IMR-90 (cell line): ENCODE measurements around the gene ARID5A. TPM values are rescaled to one million over a fixed set of nuclear protein-coding genes. Genes with fewer than 3 reads are reported as not detected.

Source experiments
- ATAC-seq: fragments of 200-7000 bp; cut with Tn5 transposase; 2 replicates; pipeline ENCODE4 v1.9.1; 2020; ENCODE audit warnings: low read depth, mild to moderate bottlenecking, moderate library complexity
- BruUV-seq: library from RNA; stranded (reverse); fragments of 400-500 nt; replicated peaks from 2 replicates; lab custom pipeline; 2021; lab: Mats Ljungman, UMichigan
- CTCF ChIA-PET: fragments of 300-600 bp; formaldehyde crosslinking; extraction: SDS; loops from one replicate; lab custom pipeline; 2021; ENCODE audit warnings: antibody characterized with exemption; lab: Yijun Ruan, JAX
- POLR2A ChIA-PET: fragments of 300-600 bp; sonication (Branson Sonifier 250); formaldehyde crosslinking; loops from one replicate; lab custom pipeline; 2022; ENCODE audit warnings: antibody characterized with exemption; ENCODE audit not compliant: unreplicated experiment; lab: Charles Lee
- DNase-seq: peaks from one replicate; pipeline ENCODE4 v3.0.0; 2013
- H2AFZ ChIP-seq: replicated peaks from 2 replicates; pipeline ENCODE3; 2013; ENCODE audit warnings: low read length, mild to moderate bottlenecking; ENCODE audit not compliant: poor library complexity
- H2AK5ac ChIP-seq: 2 replicates; pipeline ENCODE4 v1.6.1; 2013; ENCODE audit warnings: low read depth, low read length, inconsistent platforms
- H2AK9ac ChIP-seq: replicated peaks from 2 replicates; pipeline ENCODE3; 2013; ENCODE audit warnings: mild to moderate bottlenecking, low read depth, low read length, moderate library complexity; ENCODE audit not compliant: poor library complexity
- H2BK120ac ChIP-seq: 2 replicates; pipeline ENCODE4 v1.6.1; 2013; ENCODE audit warnings: low read depth, low read length, inconsistent platforms
- H2BK15ac ChIP-seq: 3 replicates; pipeline ENCODE4 v1.6.1; 2013; ENCODE audit warnings: low read depth, low read length, inconsistent platforms
- H2BK20ac ChIP-seq: 2 replicates; pipeline ENCODE4 v1.6.1; 2013; ENCODE audit warnings: low read depth, mild to moderate bottlenecking, inconsistent platforms, low read length, moderate library complexity
- H2BK5ac ChIP-seq: 2 replicates; pipeline ENCODE4 v1.6.1; 2013; ENCODE audit warnings: mild to moderate bottlenecking, low read depth, low read length, inconsistent platforms; ENCODE audit not compliant: poor library complexity, severe bottlenecking
- H3K14ac ChIP-seq: replicated peaks from 2 replicates; pipeline ENCODE4 v1.6.1; 2013; ENCODE audit warnings: low read depth, low read length, inconsistent platforms
- H3K18ac ChIP-seq: 2 replicates; pipeline ENCODE4 v1.6.1; 2013; ENCODE audit warnings: low read depth, low read length, control low read depth
- H3K23ac ChIP-seq: 2 replicates; pipeline ENCODE4 v1.6.1; 2013; ENCODE audit warnings: low read depth, low read length, inconsistent platforms
- H3K27ac ChIP-seq: 2 replicates; pipeline ENCODE4 v1.5.1; 2013; ENCODE audit warnings: mild to moderate bottlenecking, control low read depth, low read length; ENCODE audit not compliant: insufficient read depth
- H3K27me3 ChIP-seq: 2 replicates; pipeline ENCODE4 v1.6.1; 2013; ENCODE audit warnings: low read length; ENCODE audit not compliant: control insufficient read depth, insufficient read depth
- H3K36me3 ChIP-seq: 2 replicates; pipeline ENCODE4 v1.6.1; 2013; ENCODE audit warnings: low read length, mixed read lengths; ENCODE audit not compliant: control insufficient read depth, insufficient read depth
- H3K4ac ChIP-seq: 2 replicates; pipeline ENCODE4 v1.6.1; 2013; ENCODE audit warnings: low read depth, low read length, inconsistent platforms
- H3K4me1 ChIP-seq: 2 replicates; pipeline ENCODE4 v1.6.1; 2013; ENCODE audit warnings: low read length, mixed read lengths; ENCODE audit not compliant: control insufficient read depth, insufficient read depth
- H3K4me2 ChIP-seq: 2 replicates; pipeline ENCODE4 v1.6.1; 2013; ENCODE audit warnings: low read depth, mild to moderate bottlenecking, control low read depth, low read length, moderate library complexity
- H3K4me3 ChIP-seq: 2 replicates; pipeline ENCODE4 v1.5.1; 2013; ENCODE audit warnings: low read depth, mild to moderate bottlenecking, control low read depth, low read length, moderate library complexity; ENCODE audit not compliant: insufficient read depth
- H3K56ac ChIP-seq: 2 replicates; pipeline ENCODE4 v1.6.1; 2013; ENCODE audit warnings: low read length, inconsistent platforms; ENCODE audit not compliant: insufficient read depth; ENCODE audit errors: extremely low read depth
- H3K79me1 ChIP-seq, 2 experiments: 2 replicates each; pipeline ENCODE4 v1.6.1; 2013; ENCODE audit warnings: low read length in 2 of 2, inconsistent platforms in 1 of 2, low read depth in 1 of 2
- H3K9ac ChIP-seq: 2 replicates; pipeline ENCODE4 v1.6.1; 2013; ENCODE audit warnings: low read depth, low read length, control low read depth
- H3K9me1 ChIP-seq: 2 replicates; pipeline ENCODE4 v1.6.1; 2013; ENCODE audit warnings: low read length, inconsistent platforms; ENCODE audit not compliant: insufficient read depth
- H3K9me3 ChIP-seq: 2 replicates; pipeline ENCODE4 v1.6.1; 2013; ENCODE audit warnings: low read length; ENCODE audit not compliant: control insufficient read depth, insufficient read depth
- H4K20me1 ChIP-seq: 2 replicates; pipeline ENCODE4 v1.6.1; 2013; ENCODE audit warnings: low read length, inconsistent platforms; ENCODE audit not compliant: insufficient read depth
- H4K5ac ChIP-seq: 2 replicates; pipeline ENCODE4 v1.6.1; 2013; ENCODE audit warnings: mild to moderate bottlenecking, low read depth, low read length, control low read depth
- H4K8ac ChIP-seq, 2 experiments: 2 replicates each; pipeline ENCODE4 v1.6.1; 2013; ENCODE audit warnings: low read depth in 2 of 2, low read length in 2 of 2, control low read depth in 1 of 2, inconsistent platforms in 1 of 2
- H4K91ac ChIP-seq: 2 replicates; pipeline ENCODE4 v1.6.1; 2013; ENCODE audit warnings: low read depth, low read length, inconsistent platforms; ENCODE audit not compliant: insufficient read depth
- BHLHE40 ChIP-seq: fragments of 150-350 bp; IDR thresholded peaks from 2 replicates; pipeline ENCODE4 v1.6.1; 2016; ENCODE audit warnings: mild to moderate bottlenecking, low read depth, low read length
- CEBPB ChIP-seq: IDR thresholded peaks from 2 replicates; pipeline ENCODE4 v1.6.1; 2012; ENCODE audit warnings: low read depth, low read length, improper control_type of control experiment
- CHD1 ChIP-seq: IDR thresholded peaks from 2 replicates; pipeline ENCODE4 v1.6.1; 2012; ENCODE audit warnings: low read depth, low read length, improper control_type of control experiment
- FOS ChIP-seq: fragments of 150-350 bp; IDR thresholded peaks from 2 replicates; pipeline ENCODE4 v1.6.1; 2016; ENCODE audit warnings: low read depth, low read length
- MAFK ChIP-seq: IDR thresholded peaks from 2 replicates; pipeline ENCODE4 v1.6.1; 2012; ENCODE audit warnings: low read depth, low read length, improper control_type of control experiment
- MAZ ChIP-seq: IDR thresholded peaks from 2 replicates; pipeline ENCODE4 v1.6.1; 2012; ENCODE audit warnings: low read depth, mild to moderate bottlenecking, low read length, improper control_type of control experiment, moderate library complexity, borderline replicate concordance
- MXI1 ChIP-seq: IDR thresholded peaks from 2 replicates; pipeline ENCODE4 v1.6.1; 2012; ENCODE audit warnings: low read depth, mild to moderate bottlenecking, low read length, moderate library complexity, borderline replicate concordance
- NFE2L2 ChIP-seq: fragments of 150-350 bp; IDR thresholded peaks from 2 replicates; pipeline ENCODE4 v1.6.1; 2016; ENCODE audit warnings: low read depth, mild to moderate bottlenecking, low read length
- POLR2A ChIP-seq: IDR thresholded peaks from 2 replicates; pipeline ENCODE4 v1.6.1; 2012; ENCODE audit warnings: mild to moderate bottlenecking, low read depth, low read length
- RAD21 ChIP-seq: IDR thresholded peaks from 2 replicates; pipeline ENCODE4 v1.6.1; 2012; ENCODE audit warnings: low read length, improper control_type of control experiment
- RCOR1 ChIP-seq: IDR thresholded peaks from 2 replicates; pipeline ENCODE4 v1.6.1; 2012; ENCODE audit warnings: mild to moderate bottlenecking, low read length, improper control_type of control experiment; ENCODE audit not compliant: insufficient replicate concordance
- RFX5 ChIP-seq: IDR thresholded peaks from 2 replicates; pipeline ENCODE4 v1.8.0; 2012; ENCODE audit warnings: low read depth, mild to moderate bottlenecking, low read length, moderate library complexity
- SMC3 ChIP-seq: fragments of 150-350 bp; IDR thresholded peaks from 2 replicates; pipeline ENCODE4 v1.6.1; 2016; ENCODE audit warnings: low read depth, mild to moderate bottlenecking, antibody characterized with exemption, low read length, moderate library complexity
- WGBS, 2 experiments: methylation state at CpG; one replicate each; pipeline versions ENCODE4 v1.1.5 to v1.1.7; 2013; ENCODE audit warnings: missing lambda C conversion rate in 2 of 2; ENCODE audit not compliant: insufficient read length in 1 of 2; ENCODE audit errors: extremely low coverage in 2 of 2; 5-methylcytosine and 5-hydroxymethylcytosine counted together
- dilution Hi-C: fragments of 300-500 bp; cut with HindIII; formaldehyde crosslinking; loops from one replicate; pipeline ENCODE4 v1.14.3; 2018; ENCODE audit warnings: low sequenced_read_pairs; ENCODE audit not compliant: unreplicated experiment
- in situ Hi-C: fragments of 300-500 bp; cut with MboI; formaldehyde crosslinking; loops from 3 replicates; pipeline ENCODE4 v1.14.3; 2019; ENCODE audit warnings: low sequenced_read_pairs, inconsistent platforms, mixed read lengths
- intact Hi-C: fragments of 100-400 bp; cut with micrococcal nuclease; formaldehyde crosslinking; loops from 2 replicates; pipeline ENCODE4 v1.10.0; 2022
- polyA plus RNA-seq, 3 experiments: library from polyadenylated mRNA; depleted of rRNA; stranded (reverse); fragments of >200 nt; gene quantifications; 2 replicates each; pipeline ENCODE4 v1.2.3, GENCODE V29; 2012; ENCODE audit warnings: low replicate concordance in 1 of 3
- total RNA-seq: library from RNA; depleted of rRNA; stranded (reverse); fragments of >200 nt; gene quantifications from 2 replicates; pipeline ENCODE4 v1.2.3, GENCODE V29; 2012
- TF ChIP-seq, protein P1 (sequence below): conservative IDR thresholded peaks from 2 replicates; pipeline ENCODE4 v1.5.1; 2012; ENCODE audit warnings: mild to moderate bottlenecking, low read depth, low read length, improper control_type of control experiment
- TF ChIP-seq, protein P2 (sequence below): fragments of 150-350 bp; IDR thresholded peaks from 2 replicates; pipeline ENCODE4 v1.6.1; 2017; ENCODE audit warnings: mild to moderate bottlenecking, antibody characterized with exemption, low read length, low read depth
- TF ChIP-seq, protein P3 (sequence below): fragments of 150-350 bp; IDR thresholded peaks from 2 replicates; pipeline ENCODE4 v1.6.1; 2016; ENCODE audit warnings: low read depth, mild to moderate bottlenecking, low read length, moderate library complexity, borderline replicate concordance

ARID5A gene
- total and polyA plus RNA-seq, 2 of the 4 experiments (the other 2 are of a cell fraction): 2.3 to 6.7 TPM

DNA sequence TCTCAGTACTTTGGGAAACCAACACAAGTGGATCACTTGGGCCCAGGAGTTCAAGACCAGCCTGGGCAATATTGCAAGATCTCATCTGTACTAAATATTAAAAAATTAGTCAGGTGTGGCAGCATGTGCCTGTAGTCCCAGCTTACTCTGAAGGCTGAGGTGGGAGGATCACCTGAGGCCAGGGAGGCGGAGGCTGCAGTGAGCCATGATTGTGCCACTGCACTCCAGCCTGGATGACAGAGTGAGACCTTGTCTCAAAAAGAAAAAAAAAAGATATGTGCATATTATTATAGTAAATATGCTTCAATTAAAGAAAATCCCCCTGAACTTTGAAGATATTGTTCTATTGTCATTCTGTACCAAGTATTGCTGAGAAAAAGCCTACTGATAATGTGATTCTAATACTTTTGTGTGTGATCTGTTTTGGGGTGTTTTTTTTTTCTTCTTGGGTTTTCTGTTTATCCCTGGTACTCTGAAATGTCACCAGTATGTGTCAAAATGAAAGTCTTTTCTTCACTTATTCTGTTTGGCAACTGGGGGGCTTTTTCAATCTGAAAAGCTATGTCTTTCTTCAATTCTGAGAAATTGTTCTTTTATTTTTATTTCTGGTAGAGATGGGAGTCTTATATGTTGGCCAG, 44.6 kb upstream of the ARID5A start:
- intact Hi-C loops: no loop called here
- Histone ChIP-seq H3K27me3 (peaks cover 18% of the 10 kb centered on the region), H4K20me1 (0 out of 2 replicates have a peak, but pooled peaks cover 4% of the 10 kb centered on the region), H3K79me1 (no peaks in the 10 kb centered on the region), H4K91ac (no peak overlapping the region), H3K4me3 (no peak overlapping the region), H3K27ac (no peak overlapping the region), H3K9me1 (no peaks in the 10 kb centered on the region), H2BK120ac (no peak overlapping the region), H3K4me1 (no peaks in the 10 kb centered on the region), H3K18ac (no peak overlapping the region), H3K36me3 (no peaks in the 10 kb centered on the region), H2BK15ac (no peak overlapping the region), H3K4ac (no peak overlapping the region), H3K9me3 (peaks cover 5% of the 10 kb centered on the region), H3K4me2 (no peak overlapping the region), H2BK5ac (no peak overlapping the region), H4K8ac (no peak overlapping the region), H3K9ac (no peak overlapping the region), H3K23ac (no peak overlapping the region), H2AK9ac (no peak overlapping the region), H2BK20ac (no peak overlapping the region), H2AK5ac (no peak overlapping the region), H4K5ac (no peak overlapping the region), H2AFZ (no peak overlapping the region), H3K56ac (no peak overlapping the region), H3K14ac (no peak overlapping the region)
- DNase-seq (no peak), ATAC-seq (no peak)
- no TSS peak for BruUV-seq
- TF ChIP-seq RCOR1: no peak
- no peak for TF ChIP-seq BHLHE40
- no peak for TF ChIP-seq MAFK
- TF ChIP-seq, protein P1, sequence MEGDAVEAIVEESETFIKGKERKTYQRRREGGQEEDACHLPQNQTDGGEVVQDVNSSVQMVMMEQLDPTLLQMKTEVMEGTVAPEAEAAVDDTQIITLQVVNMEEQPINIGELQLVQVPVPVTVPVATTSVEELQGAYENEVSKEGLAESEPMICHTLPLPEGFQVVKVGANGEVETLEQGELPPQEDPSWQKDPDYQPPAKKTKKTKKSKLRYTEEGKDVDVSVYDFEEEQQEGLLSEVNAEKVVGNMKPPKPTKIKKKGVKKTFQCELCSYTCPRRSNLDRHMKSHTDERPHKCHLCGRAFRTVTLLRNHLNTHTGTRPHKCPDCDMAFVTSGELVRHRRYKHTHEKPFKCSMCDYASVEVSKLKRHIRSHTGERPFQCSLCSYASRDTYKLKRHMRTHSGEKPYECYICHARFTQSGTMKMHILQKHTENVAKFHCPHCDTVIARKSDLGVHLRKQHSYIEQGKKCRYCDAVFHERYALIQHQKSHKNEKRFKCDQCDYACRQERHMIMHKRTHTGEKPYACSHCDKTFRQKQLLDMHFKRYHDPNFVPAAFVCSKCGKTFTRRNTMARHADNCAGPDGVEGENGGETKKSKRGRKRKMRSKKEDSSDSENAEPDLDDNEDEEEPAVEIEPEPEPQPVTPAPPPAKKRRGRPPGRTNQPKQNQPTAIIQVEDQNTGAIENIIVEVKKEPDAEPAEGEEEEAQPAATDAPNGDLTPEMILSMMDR: no peak
- TF ChIP-seq POLR2A: no peak
- no peak for TF ChIP-seq CHD1
- no peak for TF ChIP-seq RAD21
- TF ChIP-seq MXI1: no peak
- no peak for TF ChIP-seq MAZ
- no peak for TF ChIP-seq SMC3
- TF ChIP-seq, protein P2, sequence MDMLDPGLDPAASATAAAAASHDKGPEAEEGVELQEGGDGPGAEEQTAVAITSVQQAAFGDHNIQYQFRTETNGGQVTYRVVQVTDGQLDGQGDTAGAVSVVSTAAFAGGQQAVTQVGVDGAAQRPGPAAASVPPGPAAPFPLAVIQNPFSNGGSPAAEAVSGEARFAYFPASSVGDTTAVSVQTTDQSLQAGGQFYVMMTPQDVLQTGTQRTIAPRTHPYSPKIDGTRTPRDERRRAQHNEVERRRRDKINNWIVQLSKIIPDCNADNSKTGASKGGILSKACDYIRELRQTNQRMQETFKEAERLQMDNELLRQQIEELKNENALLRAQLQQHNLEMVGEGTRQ: no peak
- TF ChIP-seq NFE2L2: no peak
- TF ChIP-seq, protein P3, sequence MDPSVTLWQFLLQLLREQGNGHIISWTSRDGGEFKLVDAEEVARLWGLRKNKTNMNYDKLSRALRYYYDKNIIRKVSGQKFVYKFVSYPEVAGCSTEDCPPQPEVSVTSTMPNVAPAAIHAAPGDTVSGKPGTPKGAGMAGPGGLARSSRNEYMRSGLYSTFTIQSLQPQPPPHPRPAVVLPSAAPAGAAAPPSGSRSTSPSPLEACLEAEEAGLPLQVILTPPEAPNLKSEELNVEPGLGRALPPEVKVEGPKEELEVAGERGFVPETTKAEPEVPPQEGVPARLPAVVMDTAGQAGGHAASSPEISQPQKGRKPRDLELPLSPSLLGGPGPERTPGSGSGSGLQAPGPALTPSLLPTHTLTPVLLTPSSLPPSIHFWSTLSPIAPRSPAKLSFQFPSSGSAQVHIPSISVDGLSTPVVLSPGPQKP: no peak
- no peak for TF ChIP-seq RFX5
- no peak for TF ChIP-seq FOS
- TF ChIP-seq CEBPB: no peak
- WGBS, 2 experiments: no CpG with 5 or more reads among the region's 1 CpG
- in situ Hi-C loops: no loop called here
- dilution Hi-C loops: no loop called here
- POLR2A ChIA-PET: interaction anchor here (0.7 kb wide), 1 partner anchor 69 kb away, joined by 3 read pairs; no protein-coding TSS in a partner anchor
- CTCF ChIA-PET: interaction anchor here (1.3 kb wide), 1 partner anchor 17 kb away, joined by 4 read pairs; no protein-coding TSS in a partner anchor
